Stimulated activated CD4-positive, alpha-beta T cell treated with anti-CD3 and anti-CD28 coated beads, Interleukin-15, amount 100 ng/mL, for 48 hours (primary cell): ENCODE measurements around the gene RAVER1.
A peak's percentile ranks its signal among the peaks of the same experiment; 100 is the strongest.
"Not testable (repeated sequence)": the region's sequence is repeated elsewhere in the genome, so short reads cannot be mapped to it uniquely, and the experiment has no call there.

Experiments
- DNase-seq, 2 donors: peaks; one replicate each; pipeline ENCODE4 v3.0.0-alpha.2; 2020; ENCODE audit warnings: low read depth in 2 of 2

Gene RAVER1

GRCh38 chr19:10291554-10292205 is 41.6 kb downstream of the RAVER1 start:
- no peak for DNase-seq

- DNase-seq, result no peak
Observed at GRCh38 chr19:10290876-10291553, 42.3 kb downstream of the RAVER1 start.

GRCh38 chr19:10290357-10290875 is 42.9 kb downstream of the RAVER1 start:
- DNase-seq, result no peak

- DNase-seq, result no peak
Observed at GRCh38 chr19:10289836-10290356, 43.4 kb downstream of the RAVER1 start, which contains the start of gene ICAM5. Gene ICAM5, plus strand, starts transcription at chr19:10289952. Its CDS starts 92 bp downstream, at chr19:10290044.

- peak in 1 of 2 donors; percentile 64 for DNase-seq
Observed at GRCh38 chr19:10289167-10289835, 44.0 kb downstream of the RAVER1 start.

GRCh38 chr19:10288662-10289166 is 44.6 kb downstream of the RAVER1 start:
- no peak for DNase-seq

- DNase-seq, result no peak
Observed at GRCh38 chr19:10286803-10287737, 46.3 kb downstream of the RAVER1 start, which contains the start of gene ICAM4. Gene ICAM4, plus strand, starts transcription at chr19:10286955. Its CDS starts 58 bp downstream, at chr19:10287013.

GRCh38 chr19:10285393-10285792 is 47.9 kb downstream of the RAVER1 start:
- DNase-seq, result no peak

- no peak for DNase-seq
Observed at GRCh38 chr19:10284960-10285278, 48.4 kb downstream of the RAVER1 start.

- no peak for DNase-seq
Observed at GRCh38 chr19:10284065-10284959, 49.0 kb downstream of the RAVER1 start.

GRCh38 chr19:10283301-10284064 is 49.8 kb downstream of the RAVER1 start:
- no peak for DNase-seq

- DNase-seq, result not testable (repeated sequence)
Observed at GRCh38 chr19:10282043-10282442, 51.3 kb downstream of the RAVER1 start.

- no peak for DNase-seq
Observed at GRCh38 chr19:10279737-10280442, 53.4 kb downstream of the RAVER1 start.

- no peak for DNase-seq
Observed at GRCh38 chr19:10278935-10279334, 54.4 kb downstream of the RAVER1 start.

- DNase-seq, result no peak
Observed at GRCh38 chr19:10277795-10278589, 55.3 kb downstream of the RAVER1 start.

GRCh38 chr19:10274589-10274988 is 58.7 kb downstream of the RAVER1 start:
- no peak for DNase-seq

- no peak for DNase-seq
Observed at GRCh38 chr19:10271543-10272086, 61.7 kb downstream of the RAVER1 start.
